Measurements from ENCODE around the gene SLC1A3. TPM values are rescaled to one million over a fixed set of nuclear protein-coding genes. Genes with fewer than 3 reads are reported as not detected.

SLC1A3 gene
- total RNA-seq, 1 experiment from 2014 or later, result not detected

GRCh38 chr5:36723912-36724311, 117.5 kb downstream of the SLC1A3 start:
- in situ Hi-C loops (cut with HindIII; ENCODE audit: low pct_unique_long_range_greater_than_20kb, low sequenced_read_pairs), result no loop called here
- DNase-seq (ENCODE audit: low read depth), result no peak

GRCh38 chr5:36724467-36725332, 118.3 kb downstream of the SLC1A3 start:
- in situ Hi-C loops (cut with HindIII; ENCODE audit: low pct_unique_long_range_greater_than_20kb, low sequenced_read_pairs), result no loop called here
- DNase-seq (ENCODE audit: low read depth), result no peak

GRCh38 chr5:36726317-36726716, 119.9 kb downstream of the SLC1A3 start:
- no peak for DNase-seq (ENCODE audit: low read depth)
- in situ Hi-C loops (cut with HindIII; ENCODE audit: low pct_unique_long_range_greater_than_20kb, low sequenced_read_pairs), result no loop called here

- in situ Hi-C loops (cut with HindIII; ENCODE audit: low pct_unique_long_range_greater_than_20kb, low sequenced_read_pairs), result no loop called here
- DNase-seq (ENCODE audit: low read depth), result no peak
Observed at GRCh38 chr5:36726767-36727166, 120.4 kb downstream of the SLC1A3 start.

- peak; percentile 26 for DNase-seq (ENCODE audit: low read depth)
- in situ Hi-C loops (cut with HindIII; ENCODE audit: low pct_unique_long_range_greater_than_20kb, low sequenced_read_pairs), result no loop called here
Observed at GRCh38 chr5:36728697-36729543, 122.5 kb downstream of the SLC1A3 start.

GRCh38 chr5:36730537-36731216, 124.3 kb downstream of the SLC1A3 start:
- in situ Hi-C loops (cut with HindIII; ENCODE audit: low pct_unique_long_range_greater_than_20kb, low sequenced_read_pairs), result no loop called here
- DNase-seq (ENCODE audit: low read depth), result no peak

- in situ Hi-C loops (cut with HindIII; ENCODE audit: low pct_unique_long_range_greater_than_20kb, low sequenced_read_pairs), result no loop called here
- no peak for DNase-seq (ENCODE audit: low read depth)
Observed at GRCh38 chr5:36733183-36733582, 126.8 kb downstream of the SLC1A3 start.

GRCh38 chr5:36734422-36734821, 128.0 kb downstream of the SLC1A3 start:
- DNase-seq (ENCODE audit: low read depth), result no peak
- in situ Hi-C loops (cut with HindIII; ENCODE audit: low pct_unique_long_range_greater_than_20kb, low sequenced_read_pairs), result no loop called here

- DNase-seq (ENCODE audit: low read depth), result no peak
- in situ Hi-C loops (cut with HindIII; ENCODE audit: low pct_unique_long_range_greater_than_20kb, low sequenced_read_pairs), result no loop called here
Observed at GRCh38 chr5:36735891-36736290, 129.5 kb downstream of the SLC1A3 start.
